ENCODE measurements around the gene KDELR3. TPM values are rescaled to one million over a fixed set of nuclear protein-coding genes. Genes with fewer than 3 reads are reported as not detected.

Gene KDELR3
- total RNA-seq, 1 donor from 2014 or later: 5.1 TPM

GRCh38 chr22:38505541-38506117 is 37.7 kb downstream of the KDELR3 start:
- H3K36me3 Mint-ChIP-seq (ENCODE audit: low read depth): peaks cover 25% of the 10 kb centered on the region
- peak overlapping the region; percentile 100 for H3K27ac Mint-ChIP-seq (ENCODE audit: unreplicated experiment)
- peaks cover 3% of the 10 kb centered on the region for H3K9me3 Mint-ChIP-seq
- TF ChIP-seq CTCF (conservative IDR thresholded peaks at IDR 0.05): no peak
- peak overlapping the region; percentile 100 for H3K4me3 Mint-ChIP-seq
- DNase-seq (ENCODE audit: low read depth, low spot score): peak; percentile 18
- H3K27me3 Mint-ChIP-seq (ENCODE audit: low read depth): peaks cover 5% of the 10 kb centered on the region
- H3K4me1 Mint-ChIP-seq: peaks cover 59% of the 10 kb centered on the region

- Mint-ChIP-seq H3K4me1 (peaks cover 55% of the 10 kb centered on the region), H3K9me3 (peaks cover 3% of the 10 kb centered on the region), H3K27me3 (ENCODE audit: low read depth) (peaks cover 5% of the 10 kb centered on the region), H3K4me3 (peak within 1 kb of the TSS; percentile 100), H3K27ac (ENCODE audit: unreplicated experiment) (peak within 1 kb of the TSS; percentile 100), H3K36me3 (ENCODE audit: low read depth) (peaks cover 21% of the 10 kb centered on the region)
- peak; percentile 98 for DNase-seq (ENCODE audit: low read depth, low spot score)
- TF ChIP-seq CTCF (conservative IDR thresholded peaks at IDR 0.05): no peak
These were observed 38.4 kb downstream of the KDELR3 start, which contains the start of gene DDX17 for GRCh38 chr22:38506118-38506962. Gene DDX17 (minus strand): TSS chr22:38506311.

GRCh38 chr22:38510416-38510970 is 42.6 kb downstream of the KDELR3 start:
- peaks cover 23% of the 10 kb centered on the region for H3K4me1 Mint-ChIP-seq

GRCh38 chr22:38513063-38513462 is 45.2 kb downstream of the KDELR3 start:
- peaks cover 12% of the 10 kb centered on the region for H3K4me1 Mint-ChIP-seq
- no peaks in the 10 kb centered on the region for H3K36me3 Mint-ChIP-seq (ENCODE audit: low read depth)
- H3K27ac Mint-ChIP-seq (ENCODE audit: unreplicated experiment): no peak overlapping the region

More at GRCh38 chr22:38510416-38510970, 42.6 kb downstream of the KDELR3 start:
- Mint-ChIP-seq H3K27ac (ENCODE audit: unreplicated experiment) (no peak overlapping the region), H3K27me3 (ENCODE audit: low read depth) (peaks cover 5% of the 10 kb centered on the region), H3K4me3 (no peak overlapping the region), H3K36me3 (ENCODE audit: low read depth) (peaks cover 2% of the 10 kb centered on the region), H3K9me3 (peaks cover 3% of the 10 kb centered on the region)
- no peak for TF ChIP-seq CTCF (conservative IDR thresholded peaks at IDR 0.05)
- no peak for DNase-seq (ENCODE audit: low read depth, low spot score)

More at GRCh38 chr22:38513063-38513462, 45.2 kb downstream of the KDELR3 start:
- H3K27me3 Mint-ChIP-seq (ENCODE audit: low read depth): no peaks in the 10 kb centered on the region
- no peak for DNase-seq (ENCODE audit: low read depth, low spot score)
- H3K4me3 Mint-ChIP-seq: no peak overlapping the region
- peak; percentile 34 for TF ChIP-seq CTCF (conservative IDR thresholded peaks at IDR 0.05)
- H3K9me3 Mint-ChIP-seq: no peaks in the 10 kb centered on the region
